Keratinocyte (primary cell): Measurements from ENCODE around the gene NPM3.

Experiments
- CTCF ChIP-seq, 3 experiments: IDR thresholded peaks in 1 of 3; conservative IDR thresholded peaks in 1 of 3; optimal IDR thresholded peaks in 1 of 3; 2 replicates in 2 of 3; 3 replicates in 1 of 3; pipeline versions ENCODE3 to v1.5.1; 2011; ENCODE audit warnings: low read length in 3 of 3, mild to moderate bottlenecking in 3 of 3, moderate library complexity in 2 of 3, control low read depth in 1 of 3, inconsistent platforms in 1 of 3; ENCODE audit not compliant: insufficient read depth in 2 of 3; ENCODE audit errors: extremely low read depth in 1 of 3
- EZH2 ChIP-seq: IDR thresholded peaks from one replicate; pipeline ENCODE4 v1.6.1; 2012; ENCODE audit warnings: inconsistent platforms, mild to moderate bottlenecking, low read length, moderate library complexity

GRCh38 chr10:101816913-101817336, 33.7 kb upstream of the NPM3 start:
- TF ChIP-seq CTCF (optimal IDR thresholded peaks at IDR 0.05 in 1 of 3, IDR thresholded peaks at IDR 0.05 in 1 of 3, conservative IDR thresholded peaks at IDR 0.05 in 1 of 3; ENCODE audit: extremely low read depth in 1 of 3, insufficient read depth in 2 of 3, low read length in 3 of 3) (no peak), EZH2 (no peak)
